NCI-H2107 treated with DMSO at 0.1 percent for 48 hours (cell line): ENCODE measurements around the gene TRIM34.
"Not testable (repeated sequence)": the region's sequence is repeated elsewhere in the genome, so short reads cannot be mapped to it uniquely, and the experiment has no call there.

Experiments
- DNase-seq: peaks from one replicate; lab custom pipeline; 2025; ENCODE audit not compliant: unreplicated experiment; lab: John Stamatoyannopoulos, UW

TRIM34 gene

GRCh38 chr11:5620651-5621521, 3.9 kb upstream of the TRIM34 start:
- no peak for DNase-seq

DNA sequence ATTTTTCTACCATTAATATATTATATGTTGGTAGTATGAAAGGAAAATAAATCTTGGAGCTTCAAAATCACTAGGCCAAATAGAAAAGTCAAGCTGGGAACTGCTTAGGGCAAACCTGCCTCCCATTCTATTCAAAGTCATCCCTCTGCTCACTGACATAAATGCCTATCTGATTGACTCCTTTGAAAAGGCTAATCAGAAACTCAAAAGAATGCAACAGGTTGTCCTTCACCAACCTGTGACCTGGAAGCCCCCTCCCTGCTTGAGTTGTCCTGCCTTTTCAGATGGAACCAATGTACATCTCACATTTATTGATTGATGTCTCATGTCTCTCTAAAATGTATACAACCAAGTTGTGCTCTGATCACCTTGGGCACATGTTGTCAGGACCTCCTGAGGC, 3.2 kb upstream of the TRIM34 start:
- DNase-seq = no peak

DNA sequence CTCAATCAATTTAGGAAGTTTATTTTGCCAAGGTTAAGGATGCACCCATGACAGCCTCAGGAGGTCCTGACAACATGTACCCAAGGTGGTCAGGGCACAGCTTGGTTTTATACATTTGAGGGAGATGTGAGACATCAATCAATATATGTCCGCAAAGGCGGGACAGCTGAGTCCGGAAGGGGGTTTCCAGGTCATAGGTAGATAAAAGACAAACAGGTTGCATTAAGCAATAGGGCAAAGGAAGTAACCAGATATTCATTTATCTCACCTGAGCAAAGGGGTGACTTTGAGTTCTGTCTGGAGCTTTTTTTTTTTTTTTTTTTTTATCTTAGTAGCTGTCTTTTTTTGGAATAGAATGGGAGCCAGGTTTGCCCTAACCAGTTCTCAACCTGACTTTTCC, 2.0 kb upstream of the TRIM34 start:
- no peak for DNase-seq

- no peak for DNase-seq
These were observed 480 bp downstream of the TRIM34 start for GRCh38 chr11:5625281-5625680.

- DNase-seq = no peak
These were observed 1.4 kb downstream of the TRIM34 start for GRCh38 chr11:5626196-5626595.

GRCh38 chr11:5631417-5631816, 6.6 kb downstream of the TRIM34 start:
- no peak for DNase-seq

DNA sequence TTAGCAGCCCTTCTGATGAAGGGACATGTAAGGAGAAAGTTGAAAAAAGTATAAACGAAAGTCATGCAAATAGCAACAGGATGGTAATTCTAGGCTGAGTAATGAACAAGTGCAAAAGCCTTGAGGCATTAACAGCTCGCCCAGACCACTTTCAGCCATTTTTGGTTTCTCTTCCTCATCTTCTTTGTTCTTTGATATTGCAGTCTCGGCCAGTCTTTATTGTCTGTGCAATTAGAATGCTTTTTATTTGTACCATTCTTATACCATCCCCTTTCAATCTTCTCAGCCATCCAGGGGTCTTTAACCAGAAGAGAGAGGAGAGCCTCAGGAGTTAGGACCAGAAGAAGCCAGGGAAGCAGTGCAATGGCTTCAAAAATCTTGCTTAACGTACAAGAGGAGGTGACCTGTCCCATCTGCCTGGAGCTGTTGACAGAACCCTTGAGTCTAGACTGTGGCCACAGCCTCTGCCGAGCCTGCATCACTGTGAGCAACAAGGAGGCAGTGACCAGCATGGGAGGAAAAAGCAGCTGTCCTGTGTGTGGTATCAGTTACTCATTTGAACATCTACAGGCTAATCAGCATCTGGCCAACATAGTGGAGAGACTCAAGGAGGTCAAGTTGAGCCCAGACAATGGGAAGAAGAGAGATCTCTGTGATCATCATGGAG, 7.3 kb downstream of the TRIM34 start:
- no peak for DNase-seq

DNA sequence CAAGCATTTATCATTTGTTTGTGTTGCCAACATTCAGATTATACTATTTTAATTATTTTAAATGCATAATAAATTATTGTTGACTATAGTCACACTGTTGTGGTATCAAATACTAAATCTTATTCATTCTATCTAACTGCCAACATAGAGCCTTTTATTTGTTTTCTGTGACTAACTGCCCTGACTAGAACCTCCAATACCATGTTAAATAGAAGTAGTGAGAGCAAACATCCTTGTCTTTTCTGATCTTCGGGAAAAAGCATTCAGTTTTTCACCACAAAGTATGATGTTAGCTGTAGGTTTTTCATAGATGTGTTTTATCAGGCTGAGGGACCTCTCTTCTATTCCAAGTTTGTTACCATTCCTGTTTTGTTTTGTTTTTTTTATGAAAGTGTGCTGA, 15.2 kb downstream of the TRIM34 start:
- DNase-seq = no peak

GRCh38 chr11:5643585-5643984, 18.8 kb downstream of the TRIM34 start:
- DNase-seq = no peak

DNA sequence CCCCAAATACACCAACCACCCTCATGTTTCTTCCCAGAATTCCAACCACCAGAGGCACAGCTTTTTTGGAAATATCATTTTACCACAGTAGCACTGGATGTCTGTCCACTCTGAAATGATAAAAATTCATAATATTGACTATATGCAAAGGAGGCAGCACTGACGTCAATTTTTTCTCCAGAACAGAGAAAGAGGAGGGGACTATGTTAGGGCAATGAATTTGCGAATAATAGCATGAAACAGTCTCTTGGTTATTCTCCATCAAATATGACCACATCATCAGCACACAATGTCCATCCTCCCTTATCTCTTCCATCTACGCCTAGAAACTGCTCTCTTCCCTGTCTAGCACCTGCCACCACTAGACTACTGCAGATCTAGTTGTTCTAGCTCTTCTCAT, 21.3 kb downstream of the TRIM34 start:
- no peak for DNase-seq

DNA sequence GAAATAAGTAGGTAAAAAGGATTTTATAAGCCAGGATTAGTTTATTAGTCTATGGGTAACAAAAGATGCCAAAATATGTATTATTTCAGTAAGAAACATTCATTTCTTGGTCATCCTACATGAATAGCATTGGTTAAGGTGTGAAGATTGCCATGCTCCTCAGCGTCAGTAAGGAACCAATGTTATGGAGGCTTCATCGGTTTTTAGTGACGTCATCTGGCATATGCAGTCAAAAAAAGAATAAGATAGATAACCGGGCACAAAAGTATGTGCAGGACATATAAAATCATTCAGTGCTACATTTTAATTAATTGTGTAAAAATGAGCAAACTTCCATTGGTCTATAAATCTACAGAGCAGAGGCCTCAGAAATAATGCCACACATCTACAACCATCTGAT, 30.7 kb downstream of the TRIM34 start:
- no peak for DNase-seq

DNA sequence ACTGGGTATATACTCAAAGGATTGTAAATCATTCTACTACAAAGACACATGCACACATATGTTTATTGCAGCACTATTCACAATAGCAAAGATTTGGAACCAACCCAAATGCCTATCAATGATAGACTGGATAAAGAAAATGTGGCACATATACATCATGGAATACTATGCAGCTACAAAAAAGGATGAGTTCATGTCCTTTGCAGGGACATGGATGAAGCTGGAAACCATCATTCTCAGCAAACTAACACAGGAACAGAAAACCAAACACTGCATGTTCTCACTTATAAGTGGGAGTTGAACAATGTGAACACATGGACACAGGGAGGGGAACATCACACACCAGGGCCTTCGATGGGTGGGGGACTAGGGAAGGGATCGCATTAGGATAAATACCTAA, 32.2 kb downstream of the TRIM34 start:
- not testable (repeated sequence) for DNase-seq

- no peak for DNase-seq
These were observed 33.5 kb downstream of the TRIM34 start for GRCh38 chr11:5658318-5658717.

GRCh38 chr11:5663511-5663910, 38.7 kb downstream of the TRIM34 start:
- no peak for DNase-seq

DNA sequence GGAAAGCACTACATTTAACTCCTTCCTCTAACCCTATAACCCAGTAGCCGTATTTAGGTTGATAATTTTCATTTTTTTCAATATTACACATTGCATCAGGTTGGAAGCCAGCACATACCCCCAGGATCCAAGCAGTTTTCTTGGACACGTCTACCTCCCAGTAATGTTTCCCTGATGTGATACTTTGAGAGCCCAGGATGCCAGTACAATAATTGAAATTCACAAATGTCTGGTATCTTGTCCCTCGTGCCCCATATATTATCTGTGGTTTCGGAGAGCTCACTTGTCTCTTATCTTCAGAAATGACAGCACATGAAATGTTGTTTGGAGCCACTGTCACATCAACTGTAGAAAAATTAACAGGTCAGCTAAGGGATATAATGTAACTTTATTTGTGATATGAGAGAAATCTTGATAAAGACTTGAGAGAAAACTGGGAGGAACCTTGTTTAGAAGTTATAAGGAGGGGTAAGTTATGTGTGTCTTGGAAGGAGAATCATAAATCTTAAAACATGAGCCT, 40.3 kb downstream of the TRIM34 start:
- no peak for DNase-seq

DNA sequence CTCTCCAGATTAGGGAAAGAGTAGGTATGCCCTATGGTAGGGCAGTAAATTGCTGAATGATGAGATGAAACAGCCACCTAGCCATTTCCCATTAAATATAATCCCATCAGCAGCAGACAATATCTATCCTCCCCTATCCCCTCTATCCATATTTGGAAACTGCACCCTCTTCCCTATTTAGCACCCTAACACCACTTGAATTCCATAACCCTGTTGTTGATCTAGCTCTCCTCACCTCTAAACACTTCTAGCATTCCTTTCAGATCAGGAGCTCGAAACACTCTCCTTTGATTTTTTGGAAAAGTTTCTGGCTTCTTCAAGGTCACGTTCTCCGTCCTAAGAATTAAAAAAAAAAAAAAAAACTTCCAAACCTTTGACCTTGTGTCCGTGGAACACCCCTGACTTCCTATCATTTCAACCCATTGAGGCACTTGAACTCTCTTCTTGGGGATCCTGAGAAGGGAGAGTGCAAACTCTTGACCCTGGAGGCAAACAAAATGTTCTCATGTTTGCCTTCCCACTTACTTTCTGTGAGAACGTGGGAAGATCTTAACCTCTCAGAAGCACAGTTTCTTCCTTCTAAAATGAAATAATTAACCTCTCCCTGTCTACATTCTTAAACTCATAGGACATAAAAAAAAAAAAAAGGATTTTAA, 41.1 kb downstream of the TRIM34 start:
- no peak for DNase-seq

DNA sequence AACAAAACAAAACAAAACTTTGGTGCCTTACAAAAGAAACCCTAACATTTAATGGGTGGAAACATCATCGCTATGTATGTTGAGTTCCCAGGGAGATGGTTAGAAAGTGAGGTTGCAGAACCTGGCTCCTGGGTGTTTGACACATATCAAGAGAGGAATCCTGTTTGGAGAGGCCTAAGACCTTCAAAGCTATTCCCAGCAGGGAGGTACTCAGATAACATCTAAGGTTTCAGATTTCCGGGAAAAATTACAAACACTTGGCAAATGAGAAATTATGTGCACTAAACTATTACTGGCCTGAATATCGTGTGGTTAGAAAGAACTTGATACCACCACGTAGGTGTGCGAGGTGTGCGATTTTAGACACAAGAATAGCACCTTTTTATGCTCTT, 41.6 kb downstream of the TRIM34 start:
- no peak for DNase-seq

GRCh38 chr11:5671831-5672230, 47.0 kb downstream of the TRIM34 start:
- DNase-seq = no peak

- DNase-seq = no peak
These were observed 49.6 kb downstream of the TRIM34 start for GRCh38 chr11:5674391-5674790.

DNA sequence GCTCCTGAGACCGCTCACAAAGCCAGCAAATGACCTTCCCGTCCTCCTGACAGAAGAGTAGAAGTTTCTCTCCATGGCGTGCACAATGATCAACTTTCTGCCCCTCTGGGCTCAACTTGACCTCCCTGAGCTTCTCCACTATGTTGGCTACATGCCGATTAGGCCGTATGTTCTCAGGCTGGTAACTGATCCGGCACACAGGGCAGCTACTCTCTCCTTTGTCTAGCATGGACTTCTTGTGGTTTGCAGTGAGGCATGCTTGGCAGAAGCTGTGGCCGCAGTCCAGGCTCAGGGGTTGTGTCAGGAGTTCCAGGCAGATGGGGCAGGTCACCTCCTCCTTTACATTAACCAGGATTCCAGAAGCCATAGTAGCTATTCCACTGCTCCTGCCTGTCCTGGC, 55.0 kb downstream of the TRIM34 start:
- DNase-seq = no peak

GRCh38 chr11:5682890-5683441, 58.2 kb downstream of the TRIM34 start:
- DNase-seq = not testable (repeated sequence)
